Measurements from ENCODE around the gene MXD4.
"Not testable (repeated sequence)": the region's sequence is repeated elsewhere in the genome, so short reads cannot be mapped to it uniquely, and the experiment has no call there.

The MXD4 gene

DNA sequence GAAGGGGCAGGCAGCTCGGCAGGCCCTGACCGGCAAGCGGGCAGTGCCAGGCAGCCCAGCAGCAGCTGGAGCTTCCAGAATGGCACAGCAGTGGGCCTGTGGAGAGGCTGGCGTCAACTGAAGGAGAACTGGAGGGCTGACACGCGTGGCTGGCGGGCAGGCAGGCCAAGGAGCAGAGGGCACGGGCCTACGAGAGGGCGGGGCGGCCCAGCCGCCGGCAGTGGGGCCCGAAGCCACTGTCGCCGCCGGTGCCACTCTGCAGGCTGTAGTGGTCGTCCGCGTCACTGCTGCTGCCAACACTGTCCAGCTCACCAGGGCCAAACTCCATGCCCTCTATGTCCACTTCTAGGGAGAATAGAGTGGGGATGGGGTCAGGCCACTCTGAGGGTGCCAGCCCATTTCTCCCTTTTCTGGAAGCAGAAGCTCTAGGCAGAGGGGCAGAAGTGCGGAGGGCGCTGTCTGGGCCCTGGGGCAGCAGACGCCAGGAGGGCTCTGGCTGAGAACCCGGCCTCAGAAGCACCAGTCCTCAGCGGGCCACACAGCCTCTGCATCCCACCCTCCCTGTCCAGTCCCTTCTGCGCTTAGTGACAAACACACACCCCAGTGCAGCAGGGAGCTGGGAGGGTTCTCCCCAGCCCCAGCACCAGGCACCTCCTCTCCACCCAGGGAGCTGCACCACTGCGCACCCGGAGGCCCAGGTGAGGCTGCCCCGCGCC is 11.4 kb downstream of the MXD4 start:
- no peak for DNase-seq

- DNase-seq: no peak
Measured at GRCh38 chr4:2249526-2250356, 12.2 kb downstream of the MXD4 start.

DNA sequence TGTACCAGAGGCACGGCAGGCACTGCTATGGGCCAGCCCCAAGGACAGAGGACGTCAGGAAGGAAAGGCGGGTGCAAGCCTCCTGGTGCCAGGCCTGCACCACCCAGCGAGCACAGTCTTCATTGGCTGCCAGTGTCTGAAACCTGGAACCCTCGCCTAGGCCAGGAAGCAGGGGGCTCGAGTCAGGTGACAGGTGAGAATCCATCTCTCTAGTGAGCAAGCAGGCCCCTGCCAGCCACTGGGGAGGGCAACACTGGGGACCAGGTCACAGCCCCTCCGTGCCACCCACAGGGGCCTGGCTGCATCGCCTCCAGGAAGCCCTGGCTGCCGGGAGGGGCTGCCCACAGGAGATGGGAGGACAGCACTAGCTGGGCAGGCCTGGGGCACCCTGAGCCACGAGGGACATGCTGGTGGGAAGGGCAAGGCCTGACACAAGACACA is 13.1 kb downstream of the MXD4 start:
- no peak for DNase-seq

GRCh38 chr4:2248044-2248780 is 13.7 kb downstream of the MXD4 start:
- no peak for DNase-seq

DNA sequence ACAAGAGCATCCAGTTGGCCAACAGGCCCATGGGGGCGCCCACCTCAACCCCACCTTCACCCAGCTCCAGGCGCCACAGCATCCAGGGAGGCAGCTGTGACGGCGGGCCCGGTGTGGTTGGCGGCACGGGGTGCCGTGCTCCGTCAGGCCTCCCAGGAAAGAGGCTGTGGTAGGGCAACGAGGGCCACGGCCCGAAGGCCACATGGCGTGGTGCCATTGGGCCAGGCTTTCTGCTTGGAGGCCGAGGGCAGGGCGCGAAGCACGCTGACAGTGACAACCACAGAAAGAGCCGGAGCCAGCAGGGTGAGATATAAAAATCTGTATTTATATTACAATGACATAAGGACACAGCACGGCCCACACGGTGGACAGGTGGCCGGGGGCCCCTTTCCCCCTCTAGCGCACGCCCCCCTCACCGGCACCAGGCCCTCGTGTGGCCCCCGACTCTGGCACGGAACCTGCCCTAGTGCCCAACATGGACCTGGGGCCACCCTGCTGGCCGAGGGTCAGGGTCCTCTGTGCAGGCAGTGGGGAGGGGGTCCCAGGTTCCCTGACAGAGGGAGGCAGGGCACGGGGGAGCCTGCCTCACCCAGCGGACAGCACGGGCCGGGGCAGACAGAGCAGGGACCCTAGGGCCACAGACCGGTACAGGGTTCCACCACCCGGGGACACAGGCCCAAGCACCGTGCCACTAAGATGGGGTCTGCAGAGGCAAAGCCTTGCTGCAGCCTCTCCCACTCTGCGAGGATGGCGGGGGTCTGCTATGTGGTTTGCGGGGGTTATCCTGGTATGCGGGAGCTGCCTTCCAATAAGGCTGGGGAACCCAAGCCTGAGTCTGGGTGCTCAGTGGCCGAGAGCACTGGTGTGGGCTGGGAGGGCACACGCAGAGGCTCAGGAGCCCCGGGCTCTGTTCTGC is 14.5 kb downstream of the MXD4 start:
- DNase-seq: no peak

- DNase-seq: no peak
Measured at GRCh38 chr4:2246384-2247127, 15.4 kb downstream of the MXD4 start.

DNA sequence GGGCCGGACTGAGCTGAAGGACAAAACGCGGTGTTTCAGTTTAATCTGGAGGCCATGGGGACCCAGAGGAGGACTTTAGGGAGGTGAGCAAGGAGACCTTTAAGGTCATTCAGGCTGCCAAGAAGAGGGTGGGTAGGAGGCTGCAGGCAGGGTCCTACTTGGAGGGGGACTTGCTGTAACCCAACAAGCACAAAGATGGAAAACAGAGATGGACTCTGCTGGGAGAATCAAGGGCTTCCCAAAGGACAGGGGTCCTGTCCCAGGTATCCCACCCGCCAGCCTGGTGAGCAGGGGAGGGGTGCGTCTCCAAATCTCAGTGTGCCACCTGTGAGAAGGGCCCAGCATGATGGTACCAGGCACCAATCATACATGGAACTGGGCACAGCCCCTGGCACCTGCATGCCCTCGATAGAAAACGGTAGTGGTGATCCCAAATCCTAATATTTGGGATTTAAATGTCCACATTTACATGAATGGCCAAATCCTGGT is 16.1 kb downstream of the MXD4 start:
- no peak for DNase-seq

DNA sequence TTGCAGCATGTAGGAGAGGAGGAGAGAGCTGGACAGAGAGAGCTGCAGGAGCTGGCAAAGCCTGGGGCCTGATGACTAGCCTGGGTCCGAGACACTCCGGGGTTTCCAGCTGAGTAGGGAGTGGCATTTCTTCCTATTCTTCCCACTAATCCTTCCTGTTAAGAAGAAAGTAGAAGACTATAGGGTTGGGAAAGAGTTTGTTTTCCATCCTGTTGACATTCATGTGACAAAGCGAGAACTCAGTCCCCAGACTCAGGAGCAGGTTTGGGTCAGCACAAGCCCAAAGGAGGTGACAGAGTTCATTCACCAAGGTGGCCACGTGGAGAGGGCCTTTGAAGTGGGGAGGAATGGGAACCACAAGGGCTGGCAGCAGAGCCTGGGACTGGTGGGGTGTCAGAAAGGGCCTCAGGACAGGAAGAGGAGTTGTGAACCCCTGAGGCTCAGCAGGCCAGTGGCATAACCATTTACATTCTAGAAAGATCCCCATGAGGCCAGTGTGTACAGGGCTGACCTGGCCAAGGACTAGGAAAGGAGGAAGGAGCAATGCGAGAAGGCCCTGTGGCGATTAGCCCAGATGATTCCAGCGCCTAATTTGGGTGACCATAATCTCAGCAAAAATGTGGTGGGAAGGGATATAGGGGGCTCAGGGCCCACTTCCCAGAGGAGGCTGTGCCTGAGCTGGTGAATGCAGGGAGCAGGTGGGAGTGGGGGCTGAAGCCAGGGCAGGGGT is 16.7 kb downstream of the MXD4 start:
- DNase-seq: no peak

DNA sequence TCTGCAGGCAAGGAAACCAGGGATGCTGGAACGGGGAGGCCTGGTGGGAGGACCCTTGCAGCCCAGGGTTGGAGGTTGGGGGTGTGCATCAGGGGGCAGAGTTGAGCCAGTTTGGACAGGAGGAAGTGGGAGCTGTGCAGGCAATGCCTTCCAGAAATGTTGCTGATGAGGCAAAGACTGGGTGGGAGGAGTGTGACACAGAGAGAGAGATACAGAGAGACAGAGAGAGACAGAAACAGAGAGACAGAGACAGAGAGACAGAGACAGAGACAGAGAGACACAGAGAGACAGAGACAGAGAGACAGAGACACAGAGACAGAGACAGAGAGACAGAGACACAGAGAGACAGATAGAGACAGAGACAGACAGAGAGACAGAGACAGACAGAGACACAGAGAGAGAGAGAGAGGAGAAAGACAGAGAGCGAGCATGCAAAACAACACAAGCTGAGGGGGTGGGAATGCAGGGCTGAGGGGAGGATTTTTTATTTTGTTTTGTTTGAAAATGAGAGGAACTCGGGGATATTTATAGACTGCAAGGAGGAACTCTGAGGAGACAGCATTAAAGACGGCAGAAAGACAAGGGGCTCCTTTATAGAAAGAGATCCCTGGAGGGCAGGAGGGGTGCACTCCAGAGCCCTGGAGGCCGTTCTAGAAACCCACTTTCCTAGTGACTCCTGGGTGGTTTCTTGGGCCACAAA is 18.1 kb downstream of the MXD4 start:
- peak; percentile 66 for DNase-seq

GRCh38 chr4:2241410-2242353 is 20.2 kb downstream of the MXD4 start, which contains the start of the genes HAUS3 and POLN:
Gene HAUS3 (minus strand): TSS chr4:2242121. CDS start chr4:2240946, 1,175 bp downstream.
Gene POLN (minus strand): TSS chr4:2242121. CDS start chr4:2229231, 12,890 bp downstream.
- DNase-seq: peak; percentile 97

DNA sequence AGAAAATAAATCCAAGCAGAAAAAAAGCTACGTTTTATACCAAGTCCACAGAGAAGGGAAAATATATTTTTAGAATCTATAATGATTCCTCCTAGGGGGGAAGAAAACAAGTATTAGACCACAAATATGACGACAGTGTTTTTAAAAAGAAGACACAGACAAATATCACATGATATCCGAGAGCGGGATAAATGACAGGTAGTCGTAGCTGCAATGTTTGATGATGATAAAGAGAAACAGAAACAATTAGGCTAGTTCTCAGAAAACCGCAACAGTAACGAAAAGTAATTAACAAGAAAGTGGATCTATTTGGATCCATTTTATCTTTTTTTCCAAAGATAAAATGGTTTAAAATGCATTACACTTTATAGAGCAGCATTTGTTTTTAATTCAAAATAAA is 20.9 kb downstream of the MXD4 start:
- DNase-seq: no peak

DNA sequence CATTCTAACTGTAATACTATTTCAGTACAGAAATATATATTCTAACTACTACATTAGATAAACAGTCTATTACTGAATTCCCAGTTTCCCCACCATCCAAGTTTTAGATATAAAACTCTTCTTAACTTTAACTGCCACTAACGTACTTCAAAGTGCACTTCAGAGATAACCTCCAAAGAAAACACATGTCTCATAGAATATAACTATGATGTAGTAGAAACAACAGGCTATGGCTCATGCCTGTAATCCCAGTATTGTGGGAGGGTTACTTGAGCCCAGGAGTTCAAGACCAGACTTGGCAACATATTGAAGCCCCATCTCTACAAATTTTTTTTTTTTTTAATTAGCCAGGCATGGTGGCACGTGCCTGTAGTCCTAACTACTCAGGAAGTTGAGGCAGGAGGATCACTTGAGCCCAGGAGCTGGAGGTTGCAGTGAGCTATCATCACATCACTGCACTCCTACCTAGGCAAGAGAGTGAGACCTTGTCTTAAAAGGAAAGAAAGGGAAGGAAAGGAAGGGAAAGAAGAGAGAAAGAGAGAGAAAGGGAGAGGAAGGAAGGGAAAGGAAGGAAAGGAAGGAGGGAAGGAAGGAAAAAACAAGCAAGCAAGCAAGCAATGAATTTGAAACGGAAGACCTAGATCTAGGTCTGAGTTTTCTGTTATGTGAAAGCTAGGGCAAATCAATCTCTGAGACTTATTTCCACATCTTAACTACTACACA is 24.8 kb downstream of the MXD4 start:
- no peak for DNase-seq

DNA sequence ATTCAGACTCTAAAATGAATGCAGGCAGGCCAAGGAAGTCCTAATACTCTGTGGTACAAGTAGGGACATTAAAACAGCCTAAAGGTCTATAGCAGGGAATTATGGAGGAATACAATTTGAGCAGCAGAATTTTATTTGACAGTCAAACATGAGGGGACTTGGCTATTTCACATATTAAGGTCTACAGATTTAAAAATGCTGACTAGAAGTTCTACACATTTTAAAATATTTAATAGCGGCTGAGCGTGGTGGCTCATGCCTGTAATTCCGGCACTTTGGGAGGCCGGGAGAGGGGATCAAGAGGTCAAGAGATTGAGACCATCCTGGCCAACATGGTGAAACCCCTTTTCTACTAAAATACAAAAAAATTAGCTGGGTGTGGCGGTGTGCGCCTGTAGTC is 30.8 kb downstream of the MXD4 start:
- DNase-seq: no peak

- no peak for DNase-seq
Measured at GRCh38 chr4:2226261-2226660, 35.6 kb downstream of the MXD4 start.

DNA sequence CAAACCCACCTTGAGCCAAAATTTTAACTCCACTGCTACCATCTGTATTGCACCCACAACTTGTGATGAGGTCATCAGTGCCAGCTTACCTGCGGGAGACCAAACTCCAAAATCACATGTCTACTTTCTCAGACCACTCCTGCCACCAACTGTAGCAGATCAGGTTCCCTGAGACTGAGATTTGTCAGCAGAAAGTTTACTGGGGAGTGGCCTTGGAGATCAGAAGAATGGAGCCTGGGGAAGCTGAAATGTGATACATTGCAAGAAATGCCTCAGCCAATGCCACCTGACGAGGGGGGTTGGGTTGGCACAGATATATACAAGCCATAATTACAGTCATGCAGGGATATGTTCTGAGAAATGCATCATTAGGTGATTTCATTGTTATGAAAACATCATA is 39.1 kb downstream of the MXD4 start:
- DNase-seq: no peak

DNA sequence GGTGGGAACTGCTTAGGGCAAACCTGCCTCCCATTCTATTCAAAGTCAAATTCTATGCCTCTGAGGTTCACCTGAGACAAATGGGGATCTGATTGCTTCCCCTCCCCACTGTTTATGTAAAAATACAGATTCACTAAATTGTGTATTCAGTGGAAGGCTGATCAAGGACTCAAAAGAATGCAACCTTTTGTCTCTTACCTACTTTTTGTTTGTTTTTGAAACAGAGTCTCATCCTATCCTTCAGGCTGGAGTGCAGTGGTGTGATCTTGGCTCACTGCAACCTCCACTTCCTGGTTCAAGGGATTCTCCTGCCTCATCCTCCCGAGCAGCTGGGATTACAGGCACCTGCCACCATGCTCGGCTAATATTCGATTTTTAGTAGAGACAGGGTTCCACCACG is 40.5 kb downstream of the MXD4 start:
- DNase-seq: not testable (repeated sequence)

GRCh38 chr4:2220016-2220630 is 41.8 kb downstream of the MXD4 start:
- peak; percentile 64 for DNase-seq

Data from fibroblast of skin of scalp (primary cell).